Liver (tissue), 9 donors: Measurements from ENCODE around the gene ABCG2. TPM values are rescaled to one million over a fixed set of nuclear protein-coding genes. Genes with fewer than 3 reads are reported as not detected.

Source experiments
- DNase-seq: peaks from one replicate; pipeline ENCODE4 v3.0.0-alpha.2; 2017; ENCODE audit warnings: low spot score
- H3K27ac ChIP-seq, 2 donors: one replicate each; pipeline ENCODE4 v1.7.0; 2013; ENCODE audit warnings: inconsistent platforms in 2 of 2, low read length in 2 of 2, control low read depth in 1 of 2, low read depth in 1 of 2, mild to moderate bottlenecking in 1 of 2
- H3K27me3 ChIP-seq, 4 donors: one replicate each; pipeline versions ENCODE4 v1.6.1 to v1.7.0; 2013; ENCODE audit warnings: low read length in 3 of 4, inconsistent platforms in 1 of 4, mild to moderate bottlenecking in 1 of 4, moderate library complexity in 1 of 4; ENCODE audit not compliant: control insufficient read depth in 4 of 4, insufficient read depth in 4 of 4
- H3K36me3 ChIP-seq, 4 donors: one replicate each; pipeline versions ENCODE4 v1.6.1 to v1.7.0; 2013; ENCODE audit warnings: low read length in 3 of 4, mild to moderate bottlenecking in 3 of 4, low read depth in 1 of 4, moderate library complexity in 1 of 4; ENCODE audit not compliant: control insufficient read depth in 4 of 4, insufficient read depth in 3 of 4
- H3K4me1 ChIP-seq, 4 donors: one replicate each; pipeline versions ENCODE4 v1.6.1 to v1.7.0; 2013; ENCODE audit warnings: low read length in 3 of 4, mild to moderate bottlenecking in 3 of 4, moderate library complexity in 1 of 4; ENCODE audit not compliant: control insufficient read depth in 4 of 4, insufficient read depth in 4 of 4
- H3K4me3 ChIP-seq, 3 donors: one replicate each; pipeline versions ENCODE4 v1.6.1 to v1.7.0; 2013; ENCODE audit warnings: low read length in 3 of 3, control low read depth in 1 of 3, low read depth in 1 of 3, mild to moderate bottlenecking in 1 of 3
- H3K9ac ChIP-seq, 2 donors: one replicate each; pipeline ENCODE4 v1.7.0; 2013; ENCODE audit warnings: low read length in 2 of 2, mild to moderate bottlenecking in 2 of 2, moderate library complexity in 2 of 2, control low read depth in 1 of 2, low read depth in 1 of 2
- H3K9me3 ChIP-seq, 4 donors: one replicate each; pipeline versions ENCODE4 v1.6.1 to v1.7.0; 2013; ENCODE audit warnings: low read length in 3 of 4; ENCODE audit not compliant: control insufficient read depth in 4 of 4
- EGR1 ChIP-seq, 2 donors: IDR thresholded peaks; 2 replicates each; pipeline ENCODE4 v1.6.1; 2016 to 2018; ENCODE audit warnings: antibody characterized with exemption in 2 of 2, low read depth in 2 of 2
- FOXA1 ChIP-seq: IDR thresholded peaks from 2 replicates; pipeline ENCODE4 v1.6.1; 2016; ENCODE audit warnings: antibody characterized with exemption
- FOXA2 ChIP-seq: IDR thresholded peaks from 2 replicates; pipeline ENCODE4 v1.6.1; 2016; ENCODE audit warnings: antibody characterized with exemption
- GABPA ChIP-seq, 2 donors: IDR thresholded peaks in 1 of 2; conservative IDR thresholded peaks in 1 of 2; 2 replicates each; pipeline ENCODE4 v1.6.1; 2016; ENCODE audit warnings: antibody characterized with exemption in 2 of 2, mild to moderate bottlenecking in 1 of 2, moderate library complexity in 1 of 2
- HNF4A ChIP-seq, 2 donors: conservative IDR thresholded peaks; 2 replicates each; pipeline ENCODE4 v1.6.1; 2016; ENCODE audit warnings: antibody characterized with exemption in 2 of 2, mild to moderate bottlenecking in 2 of 2
- HNF4G ChIP-seq: IDR thresholded peaks from 2 replicates; pipeline ENCODE4 v1.6.1; 2016; ENCODE audit warnings: antibody characterized with exemption
- JUND ChIP-seq, 2 donors: IDR thresholded peaks; 2 replicates each; pipeline ENCODE4 v1.6.1; 2016; ENCODE audit warnings: antibody characterized with exemption in 2 of 2
- NR2F2 ChIP-seq: IDR thresholded peaks from 2 replicates; pipeline ENCODE4 v1.6.1; 2016; ENCODE audit warnings: antibody characterized with exemption
- RAD21 ChIP-seq, 2 donors: IDR thresholded peaks; 2 replicates each; pipeline ENCODE4 v1.6.1; 2016; ENCODE audit warnings: antibody characterized with exemption in 2 of 2, mild to moderate bottlenecking in 2 of 2
- RXRA ChIP-seq, 2 donors: IDR thresholded peaks; 2 replicates each; pipeline ENCODE4 v1.6.1; 2017 to 2018; ENCODE audit warnings: antibody characterized with exemption in 2 of 2, mild to moderate bottlenecking in 1 of 2
- SP1 ChIP-seq: IDR thresholded peaks from 2 replicates; pipeline ENCODE4 v1.6.1; 2018; ENCODE audit warnings: antibody characterized with exemption, mild to moderate bottlenecking
- TAF1 ChIP-seq: conservative IDR thresholded peaks from 2 replicates; pipeline ENCODE4 v1.6.1; 2016; ENCODE audit warnings: antibody characterized with exemption, mild to moderate bottlenecking
- YY1 ChIP-seq: IDR thresholded peaks from 2 replicates; pipeline ENCODE4 v1.6.1; 2016; ENCODE audit warnings: antibody characterized with exemption, mild to moderate bottlenecking
- WGBS: extraction: QIAGEN DNeasy Blood & Tissue Kit; methylation state at CpG from one replicate; pipeline ENCODE4 v1.1.7; 2013; 5-methylcytosine and 5-hydroxymethylcytosine counted together
- polyA plus RNA-seq, 2 donors: library from polyadenylated mRNA; stranded (reverse) in 1 of 2; unstranded in 1 of 2; fragments of 200-250 nt in 1 of 2; fragments of >200 nt in 1 of 2; fragmentation: Nextera tagmentation in 1 of 2; extraction: Ambion mirVana in 1 of 2; gene quantifications; one replicate each; pipeline versions ENCODE4 v1.2.1 to v1.2.3, GENCODE V29; 2013 to 2015
- total RNA-seq, 2 donors: library from RNA; depleted of rRNA; stranded (reverse); fragments of >200 nt; gene quantifications; one replicate each; pipeline ENCODE4 v1.2.3, GENCODE V29; 2014
- TF ChIP-seq, protein P1 (sequence below): fragments of 150-350 bp; IDR thresholded peaks from 2 replicates; pipeline ENCODE4 v1.5.1; 2017; ENCODE audit warnings: improper control_type of control experiment, low read depth, low read length; ENCODE audit not compliant: missing input control
- TF ChIP-seq, protein P2 (sequence below): IDR thresholded peaks from 2 replicates; pipeline ENCODE4 v1.6.1; 2016; ENCODE audit warnings: antibody characterized with exemption
- TF ChIP-seq, protein P3 (sequence below): IDR thresholded peaks from 2 replicates; pipeline ENCODE4 v1.6.1; 2016; ENCODE audit warnings: antibody characterized with exemption
- TF ChIP-seq, protein P4 (sequence below): IDR thresholded peaks from 2 replicates; pipeline ENCODE4 v1.6.1; 2016; ENCODE audit warnings: antibody characterized with exemption, mild to moderate bottlenecking
- TF ChIP-seq, protein P5 (sequence below): IDR thresholded peaks from 2 replicates; pipeline ENCODE4 v1.6.1; 2016; ENCODE audit warnings: antibody characterized with exemption
- donor health status: healthy.
- donor health status: healthy.
- donor health status: healthy.
- donor health status: healthy.
- donor health status: healthy.

Gene ABCG2
- total and polyA plus RNA-seq, 4 donors, result 1.9 to 23.6 (median 7.0) TPM

DNA sequence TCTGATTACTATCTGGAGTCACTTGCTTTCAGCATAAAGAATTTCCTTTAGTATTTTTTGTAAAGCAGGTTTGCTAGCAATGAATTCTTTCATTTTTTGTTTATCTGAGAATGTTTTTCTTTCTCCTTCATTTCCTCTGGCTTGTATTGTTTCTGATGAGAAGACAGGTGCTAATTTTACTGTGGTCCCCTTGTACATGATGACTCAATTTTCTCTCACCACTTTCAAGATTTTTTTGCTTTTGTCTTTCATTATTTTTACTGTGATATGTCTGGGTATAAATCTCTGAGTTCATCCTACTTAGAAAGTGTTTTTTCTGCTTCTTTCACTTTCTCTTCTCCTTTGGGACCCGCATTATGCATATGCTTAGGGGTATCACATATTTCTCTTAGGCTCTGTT is 88.4 kb downstream of the ABCG2 start:
- no peaks in the 10 kb centered on the region for H3K27me3 ChIP-seq
- TF ChIP-seq YY1 (no peak), SP1 (no peak)
- TF ChIP-seq, protein P1, sequence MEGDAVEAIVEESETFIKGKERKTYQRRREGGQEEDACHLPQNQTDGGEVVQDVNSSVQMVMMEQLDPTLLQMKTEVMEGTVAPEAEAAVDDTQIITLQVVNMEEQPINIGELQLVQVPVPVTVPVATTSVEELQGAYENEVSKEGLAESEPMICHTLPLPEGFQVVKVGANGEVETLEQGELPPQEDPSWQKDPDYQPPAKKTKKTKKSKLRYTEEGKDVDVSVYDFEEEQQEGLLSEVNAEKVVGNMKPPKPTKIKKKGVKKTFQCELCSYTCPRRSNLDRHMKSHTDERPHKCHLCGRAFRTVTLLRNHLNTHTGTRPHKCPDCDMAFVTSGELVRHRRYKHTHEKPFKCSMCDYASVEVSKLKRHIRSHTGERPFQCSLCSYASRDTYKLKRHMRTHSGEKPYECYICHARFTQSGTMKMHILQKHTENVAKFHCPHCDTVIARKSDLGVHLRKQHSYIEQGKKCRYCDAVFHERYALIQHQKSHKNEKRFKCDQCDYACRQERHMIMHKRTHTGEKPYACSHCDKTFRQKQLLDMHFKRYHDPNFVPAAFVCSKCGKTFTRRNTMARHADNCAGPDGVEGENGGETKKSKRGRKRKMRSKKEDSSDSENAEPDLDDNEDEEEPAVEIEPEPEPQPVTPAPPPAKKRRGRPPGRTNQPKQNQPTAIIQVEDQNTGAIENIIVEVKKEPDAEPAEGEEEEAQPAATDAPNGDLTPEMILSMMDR, result no peak
- TF ChIP-seq, protein P2, sequence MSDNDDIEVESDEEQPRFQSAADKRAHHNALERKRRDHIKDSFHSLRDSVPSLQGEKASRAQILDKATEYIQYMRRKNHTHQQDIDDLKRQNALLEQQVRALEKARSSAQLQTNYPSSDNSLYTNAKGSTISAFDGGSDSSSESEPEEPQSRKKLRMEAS, result no peak
- H3K27ac ChIP-seq, result peak overlapping the region; percentile 5 to 28
- H3K4me3 ChIP-seq, result peak overlapping the region in 1 of 3 donors; percentile 23
- WGBS, result 65% methylated on average over 1 of the region's 1 CpG
- no peak for DNase-seq
- H3K36me3 ChIP-seq, result peaks cover 0 to 12% (median 10%) of the 10 kb centered on the region in 4 donors
- peaks cover 3 to 24% (median 7%) of the 10 kb centered on the region in 4 donors for H3K4me1 ChIP-seq
- H3K9ac ChIP-seq, result peak overlapping the region; percentile 64 to 72
- H3K9me3 ChIP-seq, result peaks cover 0 to 3% (median 0%) of the 10 kb centered on the region in 4 donors

DNA sequence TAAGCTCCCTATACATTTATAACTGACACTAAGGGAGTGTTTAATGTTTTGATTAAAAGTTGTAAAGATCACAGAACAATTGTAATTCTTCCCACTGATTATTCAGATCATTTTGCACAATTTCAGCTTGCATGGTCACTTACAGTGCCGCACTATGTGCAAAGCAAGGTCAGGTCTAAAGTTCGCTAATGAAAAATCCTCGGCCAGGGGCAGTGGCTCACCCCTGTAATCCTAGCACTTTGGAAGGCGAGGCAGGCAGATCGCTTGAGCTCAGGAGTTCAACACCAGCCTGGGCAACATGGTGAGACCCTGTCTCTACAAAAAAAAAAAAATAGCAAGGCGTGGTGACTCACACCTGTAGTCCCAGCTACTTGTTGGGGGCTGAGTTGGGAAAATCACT is 94.0 kb downstream of the ABCG2 start:
- peaks cover 0 to 3% (median 0%) of the 10 kb centered on the region in 4 donors for H3K36me3 ChIP-seq
- no peak for DNase-seq

More for the DNA sequence above, 94.0 kb downstream of the ABCG2 start:
- Histone ChIP-seq H3K9me3 (no peaks in the 10 kb centered on the region), H3K9ac (peak overlapping the region in 1 of 2 donors; percentile 14), H3K4me3 (no peak overlapping the region), H3K4me1 (peaks cover 13 to 55% (median 39%) of the 10 kb centered on the region in 4 donors), H3K27ac (peak overlapping the region; percentile 65 to 76), H3K27me3 (no peaks in the 10 kb centered on the region)
- WGBS, result 38% methylated on average over 6 of the region's 6 CpGs
- no peak for TF ChIP-seq EGR1 (IDR thresholded peaks at IDR 0.05; ENCODE audit: low read depth in 2 of 2)
- no peak for TF ChIP-seq FOXA2
- TF ChIP-seq SP1, result no peak
- TF ChIP-seq, protein P3, sequence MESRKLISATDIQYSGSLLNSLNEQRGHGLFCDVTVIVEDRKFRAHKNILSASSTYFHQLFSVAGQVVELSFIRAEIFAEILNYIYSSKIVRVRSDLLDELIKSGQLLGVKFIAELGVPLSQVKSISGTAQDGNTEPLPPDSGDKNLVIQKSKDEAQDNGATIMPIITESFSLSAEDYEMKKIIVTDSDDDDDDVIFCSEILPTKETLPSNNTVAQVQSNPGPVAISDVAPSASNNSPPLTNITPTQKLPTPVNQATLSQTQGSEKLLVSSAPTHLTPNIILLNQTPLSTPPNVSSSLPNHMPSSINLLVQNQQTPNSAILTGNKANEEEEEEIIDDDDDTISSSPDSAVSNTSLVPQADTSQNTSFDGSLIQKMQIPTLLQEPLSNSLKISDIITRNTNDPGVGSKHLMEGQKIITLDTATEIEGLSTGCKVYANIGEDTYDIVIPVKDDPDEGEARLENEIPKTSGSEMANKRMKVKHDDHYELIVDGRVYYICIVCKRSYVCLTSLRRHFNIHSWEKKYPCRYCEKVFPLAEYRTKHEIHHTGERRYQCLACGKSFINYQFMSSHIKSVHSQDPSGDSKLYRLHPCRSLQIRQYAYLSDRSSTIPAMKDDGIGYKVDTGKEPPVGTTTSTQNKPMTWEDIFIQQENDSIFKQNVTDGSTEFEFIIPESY, result no peak
- TF ChIP-seq, protein P4, sequence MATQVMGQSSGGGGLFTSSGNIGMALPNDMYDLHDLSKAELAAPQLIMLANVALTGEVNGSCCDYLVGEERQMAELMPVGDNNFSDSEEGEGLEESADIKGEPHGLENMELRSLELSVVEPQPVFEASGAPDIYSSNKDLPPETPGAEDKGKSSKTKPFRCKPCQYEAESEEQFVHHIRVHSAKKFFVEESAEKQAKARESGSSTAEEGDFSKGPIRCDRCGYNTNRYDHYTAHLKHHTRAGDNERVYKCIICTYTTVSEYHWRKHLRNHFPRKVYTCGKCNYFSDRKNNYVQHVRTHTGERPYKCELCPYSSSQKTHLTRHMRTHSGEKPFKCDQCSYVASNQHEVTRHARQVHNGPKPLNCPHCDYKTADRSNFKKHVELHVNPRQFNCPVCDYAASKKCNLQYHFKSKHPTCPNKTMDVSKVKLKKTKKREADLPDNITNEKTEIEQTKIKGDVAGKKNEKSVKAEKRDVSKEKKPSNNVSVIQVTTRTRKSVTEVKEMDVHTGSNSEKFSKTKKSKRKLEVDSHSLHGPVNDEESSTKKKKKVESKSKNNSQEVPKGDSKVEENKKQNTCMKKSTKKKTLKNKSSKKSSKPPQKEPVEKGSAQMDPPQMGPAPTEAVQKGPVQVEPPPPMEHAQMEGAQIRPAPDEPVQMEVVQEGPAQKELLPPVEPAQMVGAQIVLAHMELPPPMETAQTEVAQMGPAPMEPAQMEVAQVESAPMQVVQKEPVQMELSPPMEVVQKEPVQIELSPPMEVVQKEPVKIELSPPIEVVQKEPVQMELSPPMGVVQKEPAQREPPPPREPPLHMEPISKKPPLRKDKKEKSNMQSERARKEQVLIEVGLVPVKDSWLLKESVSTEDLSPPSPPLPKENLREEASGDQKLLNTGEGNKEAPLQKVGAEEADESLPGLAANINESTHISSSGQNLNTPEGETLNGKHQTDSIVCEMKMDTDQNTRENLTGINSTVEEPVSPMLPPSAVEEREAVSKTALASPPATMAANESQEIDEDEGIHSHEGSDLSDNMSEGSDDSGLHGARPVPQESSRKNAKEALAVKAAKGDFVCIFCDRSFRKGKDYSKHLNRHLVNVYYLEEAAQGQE, result no peak
- TF ChIP-seq GABPA (IDR thresholded peaks at IDR 0.05 in 1 of 2, conservative IDR thresholded peaks at IDR 0.05 in 1 of 2), result no peak
- no peak for TF ChIP-seq JUND (IDR thresholded peaks at IDR 0.05)
- no peak for TF ChIP-seq TAF1
- no peak for TF ChIP-seq FOXA1
- TF ChIP-seq HNF4A (conservative IDR thresholded peaks at IDR 0.05), result peak; percentile 63 to 88
- peak in 1 of 2 donors; percentile 44 for TF ChIP-seq RXRA (IDR thresholded peaks at IDR 0.05)
- TF ChIP-seq RAD21 (IDR thresholded peaks at IDR 0.05), result no peak
- TF ChIP-seq, protein P2, result peak; percentile 22
- TF ChIP-seq HNF4G, result peak; percentile 24
- no peak for TF ChIP-seq YY1
- no peak for TF ChIP-seq NR2F2
- TF ChIP-seq, protein P1, result no peak
- TF ChIP-seq, protein P5, sequence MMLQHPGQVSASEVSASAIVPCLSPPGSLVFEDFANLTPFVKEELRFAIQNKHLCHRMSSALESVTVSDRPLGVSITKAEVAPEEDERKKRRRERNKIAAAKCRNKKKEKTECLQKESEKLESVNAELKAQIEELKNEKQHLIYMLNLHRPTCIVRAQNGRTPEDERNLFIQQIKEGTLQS, result no peak
